Measurements from ENCODE around the gene AEBP2.
"Not testable (repeated sequence)": the region's sequence is repeated elsewhere in the genome, so short reads cannot be mapped to it uniquely, and the experiment has no call there.

AEBP2 gene, protein sequence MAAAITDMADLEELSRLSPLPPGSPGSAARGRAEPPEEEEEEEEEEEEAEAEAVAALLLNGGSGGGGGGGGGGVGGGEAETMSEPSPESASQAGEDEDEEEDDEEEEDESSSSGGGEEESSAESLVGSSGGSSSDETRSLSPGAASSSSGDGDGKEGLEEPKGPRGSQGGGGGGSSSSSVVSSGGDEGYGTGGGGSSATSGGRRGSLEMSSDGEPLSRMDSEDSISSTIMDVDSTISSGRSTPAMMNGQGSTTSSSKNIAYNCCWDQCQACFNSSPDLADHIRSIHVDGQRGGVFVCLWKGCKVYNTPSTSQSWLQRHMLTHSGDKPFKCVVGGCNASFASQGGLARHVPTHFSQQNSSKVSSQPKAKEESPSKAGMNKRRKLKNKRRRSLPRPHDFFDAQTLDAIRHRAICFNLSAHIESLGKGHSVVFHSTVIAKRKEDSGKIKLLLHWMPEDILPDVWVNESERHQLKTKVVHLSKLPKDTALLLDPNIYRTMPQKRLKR

DNA sequence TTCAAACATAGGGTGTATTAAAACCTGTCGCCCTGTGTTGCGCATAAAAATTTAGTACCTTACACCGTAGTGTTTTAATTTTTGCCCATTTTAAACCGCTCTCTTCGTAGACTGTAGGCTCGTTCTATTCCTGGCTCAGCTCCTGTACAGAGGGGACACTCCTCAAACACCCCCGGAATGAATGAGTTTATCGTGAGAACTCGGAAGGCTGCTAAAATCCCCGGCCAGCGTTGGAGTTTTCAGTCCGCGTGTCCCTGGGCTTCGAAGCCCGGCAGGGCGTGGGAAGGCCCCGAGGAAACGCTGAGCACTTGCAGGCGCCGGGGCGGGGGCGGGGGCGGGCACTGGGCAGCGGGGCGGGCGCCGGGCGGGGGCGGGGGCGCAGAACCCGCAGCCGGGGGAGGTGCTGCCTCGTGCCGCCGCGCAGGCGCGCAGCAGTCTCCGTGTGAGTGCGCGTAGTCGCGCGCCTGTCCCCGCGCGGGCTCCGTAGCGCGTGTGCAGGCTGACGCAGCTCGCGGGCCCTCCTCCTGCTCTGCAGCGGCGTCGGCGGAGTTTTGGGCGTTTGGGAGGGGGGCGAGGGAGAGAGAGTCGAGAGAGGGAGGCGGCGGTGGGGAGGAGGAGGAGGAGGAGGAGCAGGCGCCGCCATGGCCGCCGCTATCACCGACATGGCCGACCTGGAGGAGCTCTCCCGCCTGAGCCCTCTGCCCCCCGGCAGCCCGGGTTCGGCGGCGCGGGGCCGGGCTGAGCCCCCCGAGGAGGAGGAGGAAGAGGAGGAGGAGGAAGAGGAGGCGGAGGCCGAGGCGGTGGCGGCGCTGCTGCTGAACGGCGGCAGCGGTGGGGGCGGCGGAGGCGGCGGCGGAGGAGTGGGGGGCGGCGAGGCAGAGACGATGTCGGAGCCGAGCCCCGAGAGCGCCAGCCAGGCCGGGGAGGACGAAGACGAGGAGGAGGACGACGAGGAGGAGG lies at the start of gene AEBP2:
Gene AEBP2, plus strand, starts transcription at position 434 of the 960 bp plus-strand sequence. Its CDS starts 208 bp downstream, at position 642.
- Histone ChIP-seq H4K20me1 (peaks cover 43% of the 10 kb centered on the region), H3K9ac (peak within 1 kb of the TSS; percentile 87), H3K27ac (peak within 1 kb of the TSS; percentile 90), H3K4me2 (peak within 1 kb of the TSS; percentile 79), H3K4me1 (peaks cover 24% of the 10 kb centered on the region), H3K27me3 (no peaks in the 10 kb centered on the region), H3K4me3 (peak within 1 kb of the TSS; percentile 83), H3K9me3 (no peaks in the 10 kb centered on the region), H3K36me3 (peaks cover 10% of the 10 kb centered on the region)
- TF ChIP-seq Cebpa-rat (IDR thresholded peaks at IDR 0.05): no peak

DNA sequence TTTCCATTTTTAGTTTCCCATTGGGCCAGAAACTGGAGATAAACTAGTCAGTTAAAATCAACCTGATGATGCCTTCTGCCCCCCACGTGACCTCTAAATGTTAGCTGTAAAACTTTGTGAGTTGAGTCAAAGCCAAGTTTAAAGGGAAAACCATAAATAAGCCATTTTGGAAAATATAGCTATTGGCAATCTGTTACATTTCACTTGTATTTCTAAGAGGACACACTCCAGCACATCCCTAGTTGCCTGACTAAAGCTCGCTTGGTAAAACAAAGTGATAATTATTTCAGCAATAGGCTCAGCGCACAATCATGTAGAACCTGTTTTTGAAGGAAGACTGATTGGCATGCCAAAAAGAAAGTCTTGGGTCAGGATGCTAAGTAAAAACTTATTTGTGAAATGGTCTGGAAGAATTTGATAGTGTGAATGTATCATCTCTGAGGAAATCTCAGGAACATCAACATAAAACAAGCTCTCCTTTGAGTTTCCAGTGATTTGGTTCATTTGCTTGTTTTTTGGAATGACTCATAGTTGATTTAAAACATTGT lies 49.2 kb upstream of the AEBP2 start:
- H3K4me2 ChIP-seq: no peak overlapping the region
- no peaks in the 10 kb centered on the region for H3K36me3 ChIP-seq
- no peak overlapping the region for H3K9ac ChIP-seq
- no peaks in the 10 kb centered on the region for H3K27me3 ChIP-seq
- H3K9me3 ChIP-seq: no peaks in the 10 kb centered on the region
- no peaks in the 10 kb centered on the region for H4K20me1 ChIP-seq
- H3K27ac ChIP-seq: no peak overlapping the region
- no peak for TF ChIP-seq Cebpa-rat (IDR thresholded peaks at IDR 0.05)
- no peaks in the 10 kb centered on the region for H3K4me1 ChIP-seq
- no peak overlapping the region for H3K4me3 ChIP-seq

DNA sequence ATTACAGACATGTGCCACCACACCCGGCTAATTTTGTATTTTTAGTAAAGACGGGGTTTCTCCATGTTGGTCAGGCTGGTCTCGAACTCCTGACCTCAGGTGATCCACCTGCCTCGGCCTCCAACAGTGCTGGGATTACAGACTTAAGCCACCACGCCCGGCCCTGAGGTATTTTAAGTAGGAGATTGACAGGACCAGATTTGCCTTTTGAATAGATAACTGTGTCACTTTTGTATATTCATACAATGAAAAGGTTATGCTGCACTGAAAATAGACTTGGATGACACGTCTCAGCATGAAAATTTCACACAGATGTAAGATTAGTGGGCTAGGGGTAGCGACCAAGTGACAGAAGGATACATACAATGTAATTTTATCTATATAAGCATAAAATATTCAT lies 46.6 kb upstream of the AEBP2 start:
- not testable (repeated sequence) for H3K4me1 ChIP-seq, H3K27me3 ChIP-seq, H3K27ac ChIP-seq, H3K4me3 ChIP-seq, H3K4me2 ChIP-seq, H3K9me3 ChIP-seq, H3K9ac ChIP-seq, H4K20me1 ChIP-seq, H3K36me3 ChIP-seq

DNA sequence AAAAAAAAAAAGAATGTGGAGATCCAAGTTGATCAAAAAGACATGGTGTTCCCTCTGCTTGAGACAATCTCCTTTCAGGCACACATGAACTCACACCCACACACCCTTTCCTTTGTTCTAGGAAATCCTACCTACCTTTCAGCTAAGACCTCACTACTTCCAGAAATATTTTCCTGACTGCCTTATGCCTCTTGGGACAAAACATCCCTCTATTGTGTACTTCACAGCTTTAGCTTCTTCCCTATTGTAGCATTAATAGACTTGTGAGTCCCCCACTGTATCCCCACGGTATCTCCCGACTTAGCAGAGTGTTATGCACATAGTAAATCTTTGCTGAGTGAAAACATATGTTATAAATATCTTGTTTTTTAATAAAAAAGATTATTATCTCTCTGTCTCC lies 44.9 kb upstream of the AEBP2 start:
- Histone ChIP-seq H3K27me3 (no peaks in the 10 kb centered on the region), H3K4me3 (no peak overlapping the region), H3K9me3 (no peaks in the 10 kb centered on the region), H3K27ac (no peak overlapping the region), H3K9ac (no peak overlapping the region), H3K4me1 (no peaks in the 10 kb centered on the region), H3K36me3 (no peaks in the 10 kb centered on the region), H4K20me1 (no peaks in the 10 kb centered on the region), H3K4me2 (no peak overlapping the region)
- TF ChIP-seq Cebpa-rat (IDR thresholded peaks at IDR 0.05): no peak

DNA sequence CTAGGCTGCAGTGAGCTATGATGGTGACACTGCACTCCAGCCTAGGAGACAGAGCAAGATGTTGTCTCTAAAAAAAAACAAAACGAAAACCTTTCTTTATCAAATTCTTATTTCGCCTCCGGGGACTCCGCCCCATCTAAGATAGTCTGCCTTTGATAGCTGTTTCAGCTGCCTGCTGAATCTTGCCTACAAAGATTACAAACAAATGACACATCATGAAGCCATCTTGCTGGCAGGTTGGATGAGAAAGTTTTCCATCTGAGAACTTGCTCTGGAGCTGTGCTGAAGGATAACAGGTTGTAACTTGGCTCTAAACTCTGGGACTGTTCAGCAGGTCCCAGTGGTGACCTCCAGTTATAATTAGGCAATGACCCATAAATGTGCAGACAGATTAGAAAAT lies 41.8 kb upstream of the AEBP2 start:
- Histone ChIP-seq H3K4me3 (no peak overlapping the region), H3K36me3 (no peaks in the 10 kb centered on the region), H3K27me3 (no peaks in the 10 kb centered on the region), H3K4me1 (no peaks in the 10 kb centered on the region), H3K4me2 (no peak overlapping the region), H3K9me3 (no peaks in the 10 kb centered on the region), H3K9ac (no peak overlapping the region), H4K20me1 (no peaks in the 10 kb centered on the region), H3K27ac (no peak overlapping the region)
- TF ChIP-seq Cebpa-rat (IDR thresholded peaks at IDR 0.05): no peak

DNA sequence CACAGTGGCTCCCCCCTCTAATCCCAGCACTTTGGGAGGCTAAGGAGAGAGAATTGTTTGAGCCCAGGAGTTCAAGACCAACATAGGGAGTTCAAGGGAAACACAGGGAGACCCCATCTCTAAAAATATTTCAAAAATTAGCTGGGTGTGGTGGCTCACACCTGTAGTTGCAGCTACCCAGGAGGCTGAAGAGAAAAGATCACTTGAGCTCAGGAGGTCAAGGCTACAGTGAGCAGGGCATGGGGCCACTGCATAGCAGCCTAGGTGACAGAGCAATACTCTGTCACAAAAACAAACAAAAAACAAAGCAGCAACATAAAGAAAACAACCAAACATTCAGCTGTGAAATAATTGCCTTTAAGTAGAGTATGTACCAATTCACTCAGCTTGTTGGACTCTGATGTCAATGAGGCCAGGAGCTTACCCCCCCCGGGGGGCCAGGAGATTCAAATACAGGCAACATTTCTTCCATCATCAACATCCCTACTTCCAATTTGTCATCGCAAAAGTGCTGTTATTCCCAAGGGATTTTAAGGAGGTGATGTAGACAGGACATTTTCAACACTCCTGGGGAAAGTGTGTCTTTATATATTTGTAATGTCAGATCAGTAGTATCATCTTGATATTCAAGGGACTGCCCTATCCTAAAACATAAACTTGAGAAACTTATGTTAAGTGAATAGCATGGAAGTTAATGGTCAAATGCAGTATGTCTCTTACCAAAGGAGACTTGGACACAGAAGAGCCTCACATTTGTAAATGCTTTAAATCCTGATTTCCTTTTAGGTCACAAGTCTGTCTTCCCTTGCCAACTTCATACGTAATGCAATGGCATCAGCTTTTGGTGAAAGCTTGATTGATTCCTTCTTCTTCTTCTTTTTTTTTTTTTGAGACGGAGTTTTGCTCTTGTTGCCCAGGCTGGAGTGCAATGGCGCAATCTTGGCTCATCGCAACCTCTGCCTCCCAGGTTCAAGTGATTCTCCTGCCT lies 40.6 kb upstream of the AEBP2 start:
- Histone ChIP-seq H3K36me3 (no peaks in the 10 kb centered on the region), H3K9ac (no peak overlapping the region), H3K27me3 (no peaks in the 10 kb centered on the region), H3K4me1 (no peaks in the 10 kb centered on the region), H3K4me3 (no peak overlapping the region), H3K9me3 (no peaks in the 10 kb centered on the region), H3K27ac (no peak overlapping the region), H4K20me1 (no peaks in the 10 kb centered on the region), H3K4me2 (no peak overlapping the region)
- TF ChIP-seq Cebpa-rat (IDR thresholded peaks at IDR 0.05): no peak

DNA sequence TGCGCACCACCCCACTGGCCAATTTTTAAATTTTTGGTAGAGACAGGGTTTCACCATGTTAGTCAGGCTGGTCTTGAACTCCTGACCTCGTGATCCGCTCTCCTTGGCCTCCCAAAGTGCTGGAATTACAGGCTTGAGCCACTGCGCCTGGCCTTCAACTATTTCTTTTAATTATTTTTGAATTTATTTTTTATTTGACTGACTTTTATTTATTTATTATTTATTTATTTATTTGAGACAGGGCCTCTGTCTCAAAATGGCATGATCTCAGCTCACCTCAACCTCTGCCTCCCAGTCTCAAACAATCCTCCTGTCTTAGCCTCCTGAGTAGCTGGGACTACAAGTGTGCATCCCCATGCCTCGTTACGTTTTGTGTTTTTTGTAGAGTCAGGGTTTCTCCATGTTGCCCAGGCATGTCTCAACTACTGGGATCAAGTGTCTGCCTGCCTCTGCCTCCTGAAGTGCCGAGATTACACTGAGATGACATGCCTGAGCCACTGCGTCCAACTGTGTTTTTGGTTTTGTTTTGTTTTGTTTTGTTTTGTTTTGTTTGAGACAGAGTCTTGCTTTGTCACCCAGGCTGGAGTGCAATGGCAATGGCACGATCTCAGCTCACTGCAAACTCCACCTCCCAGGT lies 38.5 kb upstream of the AEBP2 start:
- H3K4me3 ChIP-seq, H4K20me1 ChIP-seq, H3K27ac ChIP-seq, H3K4me1 ChIP-seq, H3K4me2 ChIP-seq, H3K9ac ChIP-seq, H3K9me3 ChIP-seq, H3K36me3 ChIP-seq, H3K27me3 ChIP-seq: not testable (repeated sequence)

DNA sequence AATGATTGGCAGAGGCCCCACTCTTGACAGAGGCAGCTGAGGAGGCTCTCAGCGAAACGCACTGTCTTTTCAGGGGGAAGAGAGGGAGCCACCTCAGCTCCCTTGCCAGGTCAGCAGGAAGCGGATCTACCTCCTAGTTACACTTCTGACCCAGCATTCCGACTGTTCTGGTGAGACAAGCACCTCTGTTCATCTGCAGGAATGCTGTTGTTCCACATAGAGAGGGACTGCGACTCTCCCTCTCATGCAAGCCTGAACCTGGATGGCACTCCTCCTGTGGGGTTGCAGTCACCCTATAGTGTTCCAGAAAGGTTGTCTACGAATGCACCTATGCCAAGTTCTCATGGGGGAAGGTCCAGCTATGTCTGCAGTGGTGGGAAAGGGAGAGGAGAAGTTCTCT lies 37.1 kb upstream of the AEBP2 start:
- Histone ChIP-seq H3K27ac (no peak overlapping the region), H3K9me3 (peaks cover 7% of the 10 kb centered on the region; the same call in 1 of the 2 replicates), H4K20me1 (no peaks in the 10 kb centered on the region), H3K4me3 (no peak overlapping the region), H3K9ac (no peak overlapping the region), H3K4me2 (no peak overlapping the region), H3K27me3 (no peaks in the 10 kb centered on the region), H3K4me1 (no peaks in the 10 kb centered on the region), H3K36me3 (no peaks in the 10 kb centered on the region)
- TF ChIP-seq Cebpa-rat (IDR thresholded peaks at IDR 0.05): no peak

Measured in BLaER1 (cell line).